H1 (cell line): ENCODE results near the gene CTXN1. TPM values are rescaled to one million over a fixed set of nuclear protein-coding genes. Genes with fewer than 3 reads are reported as not detected.

Experiments used
- BACH1 ChIP-seq: IDR thresholded peaks from 2 replicates; pipeline ENCODE4 v1.6.1; 2012; ENCODE audit warnings: low read length, improper control_type of control experiment
- CEBPB ChIP-seq: IDR thresholded peaks from 2 replicates; pipeline ENCODE4 v1.6.1; 2012; ENCODE audit warnings: low read depth, low read length
- CHD1 ChIP-seq: IDR thresholded peaks from 2 replicates; pipeline ENCODE4 v1.6.1; 2012; ENCODE audit warnings: low read depth, low read length, improper control_type of control experiment
- CTBP2 ChIP-seq: IDR thresholded peaks from 2 replicates; pipeline ENCODE4 v1.7.0; 2011; ENCODE audit warnings: borderline replicate concordance, mild to moderate bottlenecking, moderate library complexity, mixed read lengths, low read length; ENCODE audit not compliant: insufficient read depth, insufficient read length
- E2F6 ChIP-seq: IDR thresholded peaks from 2 replicates; pipeline ENCODE4 v1.6.1; 2012; ENCODE audit warnings: inconsistent platforms
- EGR1 ChIP-seq: IDR thresholded peaks from 2 replicates; pipeline ENCODE4 v1.6.1; 2011; ENCODE audit warnings: low read depth, low read length, borderline replicate concordance
- EP300 ChIP-seq, 2 experiments: IDR thresholded peaks; 1 replicate in 1 of 2; 2 replicates in 1 of 2; pipeline ENCODE4 v1.6.1; 2011 to 2012; ENCODE audit warnings: low read depth in 2 of 2, low read length in 2 of 2, mild to moderate bottlenecking in 2 of 2, borderline replicate concordance in 1 of 2, inconsistent platforms in 1 of 2, moderate library complexity in 1 of 2
- EZH2 ChIP-seq: fragments of 200-600 bp; sonication (generic); IDR thresholded peaks from 2 replicates; pipeline ENCODE4 v1.7.1; 2012; ENCODE audit warnings: low read depth, mild to moderate bottlenecking, moderate library complexity, low read length, inconsistent platforms; ENCODE audit not compliant: severe bottlenecking
- GTF2F1 ChIP-seq: IDR thresholded peaks from 2 replicates; pipeline ENCODE4 v1.6.1; 2012; ENCODE audit warnings: low read depth, low read length, improper control_type of control experiment, borderline replicate concordance
- HDAC6 ChIP-seq: IDR thresholded peaks from one replicate; pipeline ENCODE4 v1.7.1; 2012; ENCODE audit warnings: low read depth, mild to moderate bottlenecking, inconsistent platforms, low read length, moderate library complexity
- JUN ChIP-seq: IDR thresholded peaks from 2 replicates; pipeline ENCODE4 v1.6.1; 2011; ENCODE audit warnings: low read depth, mild to moderate bottlenecking, improper control_type of control experiment, low read length
- JUND ChIP-seq: IDR thresholded peaks from 2 replicates; pipeline ENCODE4 v1.6.1; 2011; ENCODE audit warnings: mild to moderate bottlenecking, improper control_type of control experiment, low read length
- KDM4A ChIP-seq: IDR thresholded peaks from one replicate; pipeline ENCODE4 v1.7.1; 2012; ENCODE audit warnings: low read depth, mild to moderate bottlenecking, moderate library complexity, low read length, inconsistent platforms; ENCODE audit not compliant: severe bottlenecking
- KDM5A ChIP-seq: fragments of 200-600 bp; IDR thresholded peaks from 2 replicates; pipeline ENCODE4 v1.7.1; 2012; ENCODE audit warnings: mild to moderate bottlenecking, low read length, inconsistent platforms, mixed read lengths
- RFX5 ChIP-seq: IDR thresholded peaks from 2 replicates; pipeline ENCODE4 v1.6.1; 2011; ENCODE audit warnings: low read depth, low read length, improper control_type of control experiment, borderline replicate concordance
- SIN3A ChIP-seq, 2 experiments: IDR thresholded peaks in 1 of 2; conservative IDR thresholded peaks in 1 of 2; 2 replicates each; pipeline ENCODE4 v1.6.1; 2011 to 2012; ENCODE audit warnings: low read length in 2 of 2, improper control_type of control experiment in 1 of 2, low read depth in 1 of 2, mild to moderate bottlenecking in 1 of 2
- SIX5 ChIP-seq: IDR thresholded peaks from 2 replicates; pipeline ENCODE4 v1.6.1; 2011; ENCODE audit warnings: mild to moderate bottlenecking, low read depth, low read length
- SP1 ChIP-seq: IDR thresholded peaks from 2 replicates; pipeline ENCODE4 v1.6.1; 2011; ENCODE audit warnings: low read depth, low read length
- SUZ12 ChIP-seq: fragments of 200-600 bp; sonication (generic); IDR thresholded peaks from 2 replicates; pipeline ENCODE4 v1.6.1; 2012; ENCODE audit warnings: mild to moderate bottlenecking, inconsistent platforms, low read length, moderate library complexity, mixed read lengths
- TBP ChIP-seq: IDR thresholded peaks from 2 replicates; pipeline ENCODE4 v1.6.1; 2011; ENCODE audit warnings: low read depth, low read length, improper control_type of control experiment
- TEAD4 ChIP-seq: IDR thresholded peaks from 2 replicates; pipeline ENCODE4 v1.6.1; 2012; ENCODE audit warnings: low read depth, low read length, inconsistent platforms, mixed read lengths
- polyA plus RNA-seq, 7 experiments: library from polyadenylated mRNA; depleted of rRNA in 3 of 7; stranded (reverse) in 5 of 7; unstranded in 2 of 7; fragments of >200 nt in 5 of 7; fragments of 200-250 nt in 2 of 7; gene quantifications; 1 replicate in 5 of 7; 2 replicates in 1 of 7; 4 replicates in 1 of 7; pipeline versions ENCODE4 v1.2.1 to v1.2.3, GENCODE V29; 2011 to 2013; ENCODE audit warnings: missing spikeins in 2 of 7, mixed read lengths in 2 of 7
- total RNA-seq: library from RNA; stranded (reverse); fragmentation: NEBNext Ultra II Directional; extraction: Animal tissue kit (Norgen Biotek cat#: 25700); gene quantifications from 2 replicates; pipeline ENCODE4 v1.2.1, GENCODE V29; 2021
- TF ChIP-seq, protein P1 (sequence below): IDR thresholded peaks from 2 replicates; pipeline ENCODE4 v1.6.1; 2012; ENCODE audit warnings: inconsistent platforms
- TF ChIP-seq, protein P2 (sequence below): IDR thresholded peaks from 2 replicates; pipeline ENCODE4 v1.6.1; 2011; ENCODE audit warnings: low read depth, mild to moderate bottlenecking, low read length; ENCODE audit not compliant: insufficient read depth

CTXN1 gene
- total and polyA plus RNA-seq, 2 of the 8 experiments (the other 6 are each of a cell fraction or from before 2014, with no cell fraction given): 16.4 to 58.0 TPM

GRCh38 chr19:7920519-7921301 lies 5.2 kb downstream of the CTXN1 start (continued):
- TF ChIP-seq, protein P1, sequence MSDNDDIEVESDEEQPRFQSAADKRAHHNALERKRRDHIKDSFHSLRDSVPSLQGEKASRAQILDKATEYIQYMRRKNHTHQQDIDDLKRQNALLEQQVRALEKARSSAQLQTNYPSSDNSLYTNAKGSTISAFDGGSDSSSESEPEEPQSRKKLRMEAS: peak; percentile 20; the same call in 1 of the 2 replicates
- TF ChIP-seq TEAD4 (peak; percentile 52; the same call in 1 of the 2 replicates), EGR1 (peak; percentile 92), JUND (no peak), SIX5 (no peak), SUZ12 (no peak), GTF2F1 (no peak), KDM5A (no peak), SIN3A (conservative IDR thresholded peaks at IDR 0.05 in 1 of 2, IDR thresholded peaks at IDR 0.05 in 1 of 2; ENCODE audit: low read depth in 1 of 2, low read length in 2 of 2) (no peak), RFX5 (no peak), KDM4A (no peak), CEBPB (no peak), SP1 (no peak), CTBP2 (no peak), JUN (no peak), TBP (no peak), HDAC6 (no peak), CHD1 (no peak), BACH1 (0 out of 2 replicates have a peak, but pooled peaks have one; percentile 3), EZH2 (no peak), EP300 (IDR thresholded peaks at IDR 0.05; ENCODE audit: borderline replicate concordance in 1 of 2, low read depth in 2 of 2, low read length in 2 of 2) (no peak), E2F6 (0 out of 2 replicates have a peak, but pooled peaks have one; percentile 12)
- TF ChIP-seq, protein P2, sequence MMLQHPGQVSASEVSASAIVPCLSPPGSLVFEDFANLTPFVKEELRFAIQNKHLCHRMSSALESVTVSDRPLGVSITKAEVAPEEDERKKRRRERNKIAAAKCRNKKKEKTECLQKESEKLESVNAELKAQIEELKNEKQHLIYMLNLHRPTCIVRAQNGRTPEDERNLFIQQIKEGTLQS: no peak
